H7 (cell line): ENCODE results near the gene ALAS1. TPM values are rescaled to one million over a fixed set of nuclear protein-coding genes. Genes with fewer than 3 reads are reported as not detected.
A peak's percentile ranks its signal among the peaks of the same experiment; 100 is the strongest.

Experiments
- DNase-seq: peaks from one replicate; pipeline ENCODE4 v3.0.0; 2012
- H3K27me3 ChIP-seq: 2 replicates; pipeline ENCODE4 v1.6.0; 2011; ENCODE audit warnings: mild to moderate bottlenecking, low read length; ENCODE audit not compliant: control insufficient read depth, insufficient read depth
- H3K36me3 ChIP-seq: replicated peaks from 2 replicates; pipeline ENCODE4 v1.5.1; 2011; ENCODE audit warnings: low read length; ENCODE audit not compliant: control insufficient read depth, insufficient read depth
- H3K4me3 ChIP-seq: 2 replicates; pipeline ENCODE4 v1.5.1; 2011; ENCODE audit warnings: low read depth, mild to moderate bottlenecking, control low read depth, low read length, moderate library complexity; ENCODE audit not compliant: insufficient read depth
- total RNA-seq: library from RNA; depleted of rRNA; stranded (reverse); fragments of >200 nt; shearing (Covaris generic); gene quantifications from 2 replicates; pipeline ENCODE4 v1.2.3, GENCODE V29; 2014

ALAS1 gene
- total RNA-seq, 1 experiment from 2014 or later: 63.8 TPM

- H3K36me3 ChIP-seq: peaks cover 9% of the 10 kb centered on the region
- DNase-seq: peak; percentile 39
- H3K27me3 ChIP-seq: no peaks in the 10 kb centered on the region
- H3K4me3 ChIP-seq: no peak overlapping the region
Observed at GRCh38 chr3:52217409-52217805, 19.4 kb downstream of the ALAS1 start.

- no peak overlapping the region for H3K4me3 ChIP-seq
- peak; percentile 35 for DNase-seq
- H3K36me3 ChIP-seq: peaks cover 6% of the 10 kb centered on the region
- H3K27me3 ChIP-seq: no peaks in the 10 kb centered on the region
Observed at GRCh38 chr3:52218026-52218425, 20.1 kb downstream of the ALAS1 start.

- H3K27me3 ChIP-seq: no peaks in the 10 kb centered on the region
- H3K36me3 ChIP-seq: peaks cover 4% of the 10 kb centered on the region
- DNase-seq: peak; percentile 43
- no peak overlapping the region for H3K4me3 ChIP-seq
Observed at GRCh38 chr3:52218454-52218853, 20.5 kb downstream of the ALAS1 start.

- Histone ChIP-seq H3K36me3 (peaks cover 2% of the 10 kb centered on the region; the same call in 1 of the 2 replicates), H3K27me3 (no peaks in the 10 kb centered on the region), H3K4me3 (no peak overlapping the region)
- peak; percentile 68 for DNase-seq
Observed at GRCh38 chr3:52218937-52219650, 21.1 kb downstream of the ALAS1 start.

- DNase-seq: peak; percentile 95
- Histone ChIP-seq H3K36me3 (no peaks in the 10 kb centered on the region), H3K27me3 (no peaks in the 10 kb centered on the region), H3K4me3 (no peak overlapping the region)
Observed at GRCh38 chr3:52220380-52221026, 22.5 kb downstream of the ALAS1 start.

- H3K27me3 ChIP-seq: no peaks in the 10 kb centered on the region
- no peaks in the 10 kb centered on the region for H3K36me3 ChIP-seq
- H3K4me3 ChIP-seq: no peak overlapping the region
- peak; percentile 49 for DNase-seq
Observed at GRCh38 chr3:52221141-52221562, 23.2 kb downstream of the ALAS1 start.

- Histone ChIP-seq H3K36me3 (no peaks in the 10 kb centered on the region), H3K27me3 (no peaks in the 10 kb centered on the region), H3K4me3 (no peak overlapping the region)
- DNase-seq: peak; percentile 55
Observed at GRCh38 chr3:52221563-52222318, 23.8 kb downstream of the ALAS1 start.

GRCh38 chr3:52222319-52223221 is 24.6 kb downstream of the ALAS1 start:
- peak; percentile 49 for DNase-seq
- no peaks in the 10 kb centered on the region for H3K36me3 ChIP-seq
- H3K4me3 ChIP-seq: no peak overlapping the region
- H3K27me3 ChIP-seq: no peaks in the 10 kb centered on the region

- no peak overlapping the region for H3K4me3 ChIP-seq
- DNase-seq: peak; percentile 46
- H3K36me3 ChIP-seq: no peaks in the 10 kb centered on the region; the same call in 1 of the 2 replicates
- no peaks in the 10 kb centered on the region for H3K27me3 ChIP-seq
Observed at GRCh38 chr3:52223449-52224408, 25.8 kb downstream of the ALAS1 start.

GRCh38 chr3:52225452-52226228 is 27.7 kb downstream of the ALAS1 start, which contains the start of gene TLR9:
Gene TLR9 (minus strand): TSS chr3:52225645. CDS start chr3:52225529, 116 bp downstream.
- Histone ChIP-seq H3K27me3 (no peaks in the 10 kb centered on the region), H3K36me3 (peaks cover 6% of the 10 kb centered on the region), H3K4me3 (no peak within 1 kb of the TSS)
- DNase-seq: peak; percentile 58

GRCh38 chr3:52226229-52226817 is 28.4 kb downstream of the ALAS1 start:
- Histone ChIP-seq H3K4me3 (no peak overlapping the region), H3K36me3 (peaks cover 11% of the 10 kb centered on the region), H3K27me3 (no peaks in the 10 kb centered on the region)
- peak; percentile 41 for DNase-seq

- Histone ChIP-seq H3K36me3 (peaks cover 11% of the 10 kb centered on the region), H3K4me3 (no peak overlapping the region), H3K27me3 (no peaks in the 10 kb centered on the region)
- DNase-seq: peak; percentile 35
Observed at GRCh38 chr3:52227117-52227516, 29.2 kb downstream of the ALAS1 start.
